ENCODE results near the gene METRNL.

The METRNL gene

DNA sequence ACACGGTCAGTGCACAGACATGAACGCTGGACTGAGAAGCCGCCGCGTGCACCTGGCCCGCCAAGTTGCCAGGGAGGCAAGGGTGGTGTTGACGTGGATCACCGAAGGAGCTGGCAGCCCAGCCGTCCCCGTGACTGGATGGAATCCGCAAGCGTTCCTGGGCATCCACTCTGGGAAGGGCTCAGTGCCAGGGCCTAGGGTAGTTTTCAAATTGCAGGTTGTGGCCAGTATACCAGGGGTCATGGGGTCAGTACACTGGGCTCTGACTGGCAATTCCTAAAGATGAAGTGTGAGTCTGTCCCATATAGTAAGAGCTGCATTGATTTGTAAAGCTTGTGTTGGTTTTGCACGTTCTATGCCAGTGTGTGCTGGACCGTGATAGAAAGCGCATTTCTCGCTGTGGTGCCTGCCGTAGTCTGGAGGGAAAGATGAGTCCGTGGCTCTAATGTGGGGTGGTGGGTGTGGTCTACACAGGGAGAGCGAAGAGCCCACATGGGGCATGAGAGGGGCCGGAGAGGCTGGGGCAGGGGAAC, 21.1 kb upstream of the METRNL start:
- H3K9me3 ChIP-seq (ENCODE audit: severe bottlenecking): peaks cover 2% of the 10 kb centered on the region
- H3K27ac ChIP-seq: no peak overlapping the region
- H3K27me3 ChIP-seq (ENCODE audit: insufficient read depth, low read depth, severe bottlenecking): no peaks in the 10 kb centered on the region
- no peaks in the 10 kb centered on the region for H3K36me3 ChIP-seq
- peak; percentile 8 for DNase-seq
- TF ChIP-seq, protein P1, sequence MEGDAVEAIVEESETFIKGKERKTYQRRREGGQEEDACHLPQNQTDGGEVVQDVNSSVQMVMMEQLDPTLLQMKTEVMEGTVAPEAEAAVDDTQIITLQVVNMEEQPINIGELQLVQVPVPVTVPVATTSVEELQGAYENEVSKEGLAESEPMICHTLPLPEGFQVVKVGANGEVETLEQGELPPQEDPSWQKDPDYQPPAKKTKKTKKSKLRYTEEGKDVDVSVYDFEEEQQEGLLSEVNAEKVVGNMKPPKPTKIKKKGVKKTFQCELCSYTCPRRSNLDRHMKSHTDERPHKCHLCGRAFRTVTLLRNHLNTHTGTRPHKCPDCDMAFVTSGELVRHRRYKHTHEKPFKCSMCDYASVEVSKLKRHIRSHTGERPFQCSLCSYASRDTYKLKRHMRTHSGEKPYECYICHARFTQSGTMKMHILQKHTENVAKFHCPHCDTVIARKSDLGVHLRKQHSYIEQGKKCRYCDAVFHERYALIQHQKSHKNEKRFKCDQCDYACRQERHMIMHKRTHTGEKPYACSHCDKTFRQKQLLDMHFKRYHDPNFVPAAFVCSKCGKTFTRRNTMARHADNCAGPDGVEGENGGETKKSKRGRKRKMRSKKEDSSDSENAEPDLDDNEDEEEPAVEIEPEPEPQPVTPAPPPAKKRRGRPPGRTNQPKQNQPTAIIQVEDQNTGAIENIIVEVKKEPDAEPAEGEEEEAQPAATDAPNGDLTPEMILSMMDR (IDR thresholded peaks at IDR 0.05; ENCODE audit: low read depth, low read length): no peak
- H3K4me3 ChIP-seq (ENCODE audit: low read depth, low read length): no peak overlapping the region

DNA sequence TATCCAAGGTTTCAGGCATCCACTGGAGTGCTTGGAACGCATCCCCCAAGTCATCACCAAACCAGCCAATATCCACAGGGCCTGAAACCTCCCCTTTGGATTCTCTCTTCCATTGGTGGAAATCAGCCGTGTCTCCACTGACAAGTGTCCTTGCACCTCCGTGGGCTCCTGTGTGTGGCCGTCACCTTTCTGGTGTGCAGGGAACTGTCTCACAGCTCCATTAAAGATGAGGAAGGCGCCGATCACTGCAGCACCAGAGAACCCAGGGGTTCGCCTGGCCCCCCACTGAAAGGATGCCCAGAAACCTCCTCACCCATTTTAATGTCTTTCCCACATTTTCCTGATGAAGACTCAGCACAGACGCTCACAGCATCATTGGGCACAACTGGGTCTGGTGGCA, 17.8 kb upstream of the METRNL start:
- DNase-seq: no peak
- TF ChIP-seq, protein P1 (IDR thresholded peaks at IDR 0.05; ENCODE audit: low read depth, low read length): no peak
- Histone ChIP-seq H3K36me3 (no peaks in the 10 kb centered on the region), H3K9me3 (ENCODE audit: severe bottlenecking) (peaks cover 2% of the 10 kb centered on the region), H3K27me3 (ENCODE audit: insufficient read depth, low read depth, severe bottlenecking) (no peaks in the 10 kb centered on the region), H3K27ac (no peak overlapping the region), H3K4me3 (ENCODE audit: low read depth, low read length) (no peak overlapping the region)

DNA sequence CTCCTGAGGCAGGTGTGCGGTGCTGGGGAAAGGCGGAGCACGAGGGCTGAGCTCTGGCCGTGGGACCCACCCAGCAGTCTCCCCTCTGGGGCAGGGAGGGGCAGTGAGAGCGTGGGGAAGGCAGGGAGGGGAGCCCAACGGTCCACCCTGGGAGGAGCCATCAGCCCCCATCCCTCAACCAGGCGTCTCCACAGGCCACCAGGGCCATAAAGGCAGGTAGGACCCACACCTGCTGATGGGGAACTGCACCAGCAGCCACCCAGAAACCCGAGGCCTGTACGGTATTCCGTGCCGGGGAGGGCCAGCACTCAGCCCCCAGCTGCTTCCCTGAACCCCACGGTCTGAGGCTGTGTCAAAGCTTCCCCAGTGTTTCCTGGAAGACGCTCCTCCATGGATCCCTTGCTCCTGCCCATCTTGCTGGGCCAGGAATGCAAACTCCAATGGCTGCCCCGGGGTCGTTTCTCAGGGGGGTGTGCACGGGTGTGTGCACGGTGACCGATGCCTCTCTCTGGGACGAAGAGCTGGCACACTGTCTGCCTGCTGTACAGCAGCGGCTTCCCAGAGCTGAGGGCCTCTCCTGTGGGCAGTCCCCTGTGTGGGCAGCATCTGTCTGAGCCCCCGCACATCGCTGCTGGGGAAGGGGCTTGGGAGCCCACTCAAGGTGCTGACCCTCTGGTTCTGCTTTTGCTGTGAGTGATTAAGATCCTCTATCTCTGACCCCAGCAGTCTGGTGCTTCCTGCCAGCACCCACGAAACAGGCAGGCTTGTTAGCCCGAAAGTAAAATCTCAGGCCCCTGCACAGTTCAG, 17.2 kb upstream of the METRNL start:
- H3K4me3 ChIP-seq (ENCODE audit: low read depth, low read length): no peak overlapping the region
- peak; percentile 6 for DNase-seq
- no peaks in the 10 kb centered on the region for H3K27me3 ChIP-seq (ENCODE audit: insufficient read depth, low read depth, severe bottlenecking)
- no peaks in the 10 kb centered on the region for H3K36me3 ChIP-seq
- H3K27ac ChIP-seq: no peak overlapping the region
- H3K9me3 ChIP-seq (ENCODE audit: severe bottlenecking): peaks cover 2% of the 10 kb centered on the region
- TF ChIP-seq, protein P1 (IDR thresholded peaks at IDR 0.05; ENCODE audit: low read depth, low read length): no peak

DNA sequence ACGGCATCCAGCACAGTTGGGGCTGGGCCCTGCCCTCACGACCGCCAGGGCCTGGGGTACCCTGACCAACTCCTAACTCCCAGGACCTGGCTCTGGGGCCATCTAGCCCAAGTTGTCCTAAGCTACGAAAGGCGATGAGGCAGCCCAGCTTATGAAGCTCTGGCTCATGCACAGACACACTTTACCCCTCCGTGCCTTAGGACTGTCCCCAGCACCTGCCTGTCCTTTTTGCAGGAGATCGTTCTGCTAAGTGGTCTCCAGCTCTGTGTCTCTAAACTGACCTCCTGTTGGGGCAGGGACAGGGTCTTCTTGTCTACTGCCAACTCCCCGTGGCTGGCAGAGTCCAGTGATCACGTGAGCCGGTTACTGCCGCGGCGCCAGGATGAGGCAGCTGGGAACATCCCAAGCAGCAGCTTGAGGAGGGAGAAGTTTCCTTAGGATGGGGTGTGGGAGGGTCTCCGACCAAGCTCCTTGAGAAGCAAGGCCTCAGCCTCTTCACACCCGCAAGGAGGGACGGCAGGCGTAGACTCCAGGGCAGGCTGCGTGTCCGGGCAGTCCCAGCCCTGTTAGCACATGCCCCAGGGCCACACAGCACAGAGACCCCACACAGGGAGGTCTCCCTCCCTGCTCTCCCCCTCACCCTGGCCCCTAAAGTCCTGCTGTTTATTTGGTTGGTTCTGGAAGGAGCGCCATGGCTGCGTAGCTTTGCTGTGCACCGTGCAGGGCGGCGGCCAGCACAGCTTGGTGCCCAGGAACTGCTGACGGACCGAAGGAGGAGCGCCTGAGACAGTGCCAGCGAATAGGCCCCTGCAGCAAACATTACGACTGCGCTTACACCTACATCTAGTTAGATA, 16.4 kb upstream of the METRNL start:
- no peaks in the 10 kb centered on the region for H3K27me3 ChIP-seq (ENCODE audit: insufficient read depth, low read depth, severe bottlenecking)
- peak; percentile 8 for DNase-seq
- no peak overlapping the region for H3K27ac ChIP-seq
- no peak overlapping the region for H3K4me3 ChIP-seq (ENCODE audit: low read depth, low read length)
- TF ChIP-seq, protein P1 (IDR thresholded peaks at IDR 0.05; ENCODE audit: low read depth, low read length): no peak
- H3K36me3 ChIP-seq: no peaks in the 10 kb centered on the region
- H3K9me3 ChIP-seq (ENCODE audit: severe bottlenecking): peaks cover 2% of the 10 kb centered on the region

DNA sequence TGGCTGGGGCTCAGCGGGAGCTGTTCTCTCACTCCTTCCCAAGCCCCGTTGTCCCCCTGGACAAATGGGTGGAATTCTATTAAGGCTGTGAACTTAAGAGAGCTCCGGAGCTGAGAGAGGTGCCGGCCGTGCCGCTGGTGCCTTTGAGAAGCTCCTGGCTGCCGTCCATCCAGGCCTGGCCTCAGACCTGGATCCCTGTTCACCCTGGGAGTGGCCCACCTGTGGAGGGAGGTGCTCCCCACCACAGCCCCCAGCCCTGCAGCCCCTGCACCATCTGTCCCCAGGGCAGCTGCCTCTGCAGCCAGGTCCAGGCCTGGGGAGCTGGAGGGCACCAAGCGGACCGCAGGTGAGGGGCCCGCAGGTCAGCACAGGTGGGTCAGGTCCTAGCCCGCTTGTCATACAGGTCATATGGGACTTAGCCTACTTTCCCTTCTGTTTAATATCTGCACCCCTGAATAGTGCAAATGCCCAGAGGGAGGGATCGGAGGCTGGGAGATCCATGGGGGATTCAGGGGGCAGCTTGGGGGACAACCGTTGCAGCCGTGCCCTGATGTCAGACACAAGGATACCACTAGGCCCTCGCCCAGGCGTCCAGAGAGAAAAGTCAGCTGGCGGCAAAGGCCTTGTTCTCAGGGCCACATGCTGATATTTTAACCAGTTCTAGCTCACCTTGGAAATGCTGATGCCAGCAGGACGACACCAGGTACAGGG, 15.2 kb upstream of the METRNL start:
- TF ChIP-seq, protein P1 (IDR thresholded peaks at IDR 0.05; ENCODE audit: low read depth, low read length): no peak
- DNase-seq: no peak

More for the DNA sequence above, 15.2 kb upstream of the METRNL start:
- H3K27ac ChIP-seq: no peak overlapping the region
- no peaks in the 10 kb centered on the region for H3K27me3 ChIP-seq (ENCODE audit: insufficient read depth, low read depth, severe bottlenecking)
- no peak overlapping the region for H3K4me3 ChIP-seq (ENCODE audit: low read depth, low read length)
- H3K36me3 ChIP-seq: no peaks in the 10 kb centered on the region
- peaks cover 2% of the 10 kb centered on the region for H3K9me3 ChIP-seq (ENCODE audit: severe bottlenecking)
